ENCODE results near the gene HEG1.
A peak's percentile ranks its signal among the peaks of the same experiment; 100 is the strongest.

The HEG1 gene

DNA sequence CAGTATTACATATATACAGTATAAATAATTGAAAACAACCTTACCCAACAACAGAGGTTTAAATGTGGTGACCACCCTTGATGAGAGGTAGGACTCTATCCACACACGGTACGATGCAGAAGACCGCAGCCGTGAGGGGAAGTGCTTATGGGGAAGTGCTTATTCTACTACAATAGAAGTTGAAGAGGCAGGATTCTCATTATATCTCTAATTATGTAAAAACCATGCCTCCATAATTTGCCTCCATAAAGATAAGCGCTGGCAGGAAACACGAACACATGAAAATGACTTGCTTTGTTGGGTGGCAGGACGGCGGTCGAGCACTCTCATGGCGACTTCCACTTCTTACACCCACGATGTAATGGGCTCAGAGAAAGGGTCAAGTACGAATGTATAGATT is 114.0 kb downstream of the HEG1 start:
- DNase-seq = no peak

DNA sequence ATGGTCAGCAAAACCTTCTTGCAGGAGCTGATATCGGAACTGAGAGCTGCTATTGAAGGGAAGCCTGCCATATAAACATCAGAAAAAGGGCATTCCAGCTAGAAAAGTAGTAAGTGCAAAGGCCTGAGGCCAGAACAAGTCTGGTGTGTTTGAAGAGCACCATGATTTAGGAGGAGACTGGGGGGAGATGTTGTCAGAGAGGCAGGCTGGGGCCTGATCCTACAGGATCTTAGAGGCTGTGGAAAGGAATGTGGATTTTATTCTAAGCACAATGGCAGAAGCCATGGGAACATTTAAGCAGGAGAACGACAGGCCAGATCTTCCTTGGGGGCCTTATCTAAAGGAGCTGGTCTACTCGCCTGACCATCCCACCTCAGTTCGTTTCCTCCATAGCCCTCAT is 116.1 kb downstream of the HEG1 start:
- no peak for DNase-seq

DNA sequence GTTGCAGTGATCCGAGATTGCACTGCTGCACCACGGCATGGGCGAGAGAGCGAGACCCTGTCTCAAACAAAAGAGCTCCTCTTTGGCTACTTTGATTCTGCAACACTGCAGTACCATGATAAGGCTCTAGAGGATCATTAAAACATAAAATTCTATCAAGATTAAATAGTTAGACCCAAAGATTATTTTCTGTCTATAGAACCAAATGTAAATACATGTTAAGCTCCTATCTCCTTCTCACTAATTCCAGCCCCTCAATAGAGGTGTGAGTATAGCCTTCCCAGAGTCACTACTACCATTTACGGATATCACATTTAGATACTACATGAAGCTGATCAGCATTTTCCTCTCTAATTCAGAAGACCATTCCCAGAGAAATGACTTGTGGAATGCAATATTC is 116.9 kb downstream of the HEG1 start:
- DNase-seq = no peak

GRCh38 chr3:124937049-124937448 is 118.7 kb downstream of the HEG1 start:
- DNase-seq = no peak

DNA sequence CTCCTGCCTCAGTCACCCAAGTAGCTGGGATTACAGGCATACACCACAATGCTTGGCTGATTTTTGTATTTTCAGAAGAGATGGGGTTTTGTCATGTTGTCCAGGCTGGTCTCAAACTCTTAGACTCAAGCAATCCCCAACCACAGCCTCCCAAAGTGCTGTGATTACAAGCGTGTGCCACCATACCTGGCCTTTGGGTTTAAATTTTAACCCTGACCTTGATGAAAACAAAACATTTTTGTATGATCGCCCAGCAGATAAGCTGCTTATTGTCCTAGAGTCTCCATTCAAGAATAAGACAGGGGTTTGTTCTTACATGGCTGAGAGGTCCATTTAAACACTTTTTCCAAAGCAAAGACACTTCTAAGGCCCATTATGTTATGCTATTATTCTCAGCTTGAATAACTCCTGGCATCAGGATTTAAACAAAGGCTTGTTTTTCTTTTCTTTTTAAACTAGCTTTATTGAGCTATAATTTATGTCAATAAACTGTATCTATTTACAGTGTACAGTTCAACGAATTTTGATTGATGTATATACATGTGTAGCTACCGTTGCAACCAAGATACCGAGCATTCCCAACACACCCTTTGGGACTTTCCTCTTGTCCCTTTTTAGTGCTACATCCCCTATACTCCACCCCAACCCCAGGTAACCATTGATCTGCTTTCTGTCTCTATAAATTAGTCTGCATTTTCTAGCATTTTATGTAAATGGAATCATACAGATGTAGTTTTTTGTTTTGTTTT is 119.8 kb downstream of the HEG1 start:
- no peak for DNase-seq

DNA sequence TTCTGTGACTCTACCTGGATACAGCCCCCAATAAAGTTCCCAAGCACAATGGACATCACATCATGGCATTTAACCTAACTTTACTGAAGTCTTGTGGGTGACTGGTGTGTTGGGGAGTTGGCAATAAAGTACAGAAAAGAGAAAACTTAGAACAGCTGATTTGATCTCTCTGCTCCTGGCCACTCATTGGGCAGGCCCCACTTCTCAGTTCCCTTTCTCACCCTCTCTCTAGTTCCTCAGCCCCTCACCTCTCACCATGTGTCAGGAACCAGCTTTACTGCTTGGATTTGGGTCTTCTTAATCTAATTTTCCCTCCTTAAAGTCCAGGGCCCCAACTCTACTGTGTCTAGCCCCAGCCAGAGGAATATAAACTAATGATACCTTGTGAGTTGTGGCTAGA is 120.5 kb downstream of the HEG1 start:
- no peak for DNase-seq

DNA sequence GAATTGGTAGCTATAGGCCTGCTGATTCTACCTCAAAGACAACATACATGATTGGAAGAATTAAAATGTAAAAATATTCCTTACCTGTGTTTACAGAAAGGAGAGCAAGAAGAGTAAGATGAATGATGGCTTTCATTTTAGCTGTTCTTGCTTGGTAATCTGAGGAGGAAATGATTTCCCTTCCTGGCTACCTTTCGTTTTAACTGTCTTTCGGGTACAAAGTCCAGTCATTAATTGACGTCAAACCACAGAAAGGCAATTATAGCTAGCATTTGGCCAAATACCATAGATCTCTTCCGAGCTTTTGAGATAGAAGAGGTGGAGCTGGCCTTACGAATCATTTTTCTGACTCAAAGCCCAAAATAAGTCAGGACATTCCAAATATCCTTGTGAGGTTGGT is 121.2 kb downstream of the HEG1 start, which contains the start of gene MUC13:
MUC13 (minus strand) TSS at position 175 of the 400 bp plus-strand sequence; CDS start at position 136, 39 bp downstream.
- no peak for DNase-seq

- DNase-seq = peak; percentile 75 to 81
Measured at GRCh38 chr3:124928333-124929202, 127.2 kb downstream of the HEG1 start.

DNA sequence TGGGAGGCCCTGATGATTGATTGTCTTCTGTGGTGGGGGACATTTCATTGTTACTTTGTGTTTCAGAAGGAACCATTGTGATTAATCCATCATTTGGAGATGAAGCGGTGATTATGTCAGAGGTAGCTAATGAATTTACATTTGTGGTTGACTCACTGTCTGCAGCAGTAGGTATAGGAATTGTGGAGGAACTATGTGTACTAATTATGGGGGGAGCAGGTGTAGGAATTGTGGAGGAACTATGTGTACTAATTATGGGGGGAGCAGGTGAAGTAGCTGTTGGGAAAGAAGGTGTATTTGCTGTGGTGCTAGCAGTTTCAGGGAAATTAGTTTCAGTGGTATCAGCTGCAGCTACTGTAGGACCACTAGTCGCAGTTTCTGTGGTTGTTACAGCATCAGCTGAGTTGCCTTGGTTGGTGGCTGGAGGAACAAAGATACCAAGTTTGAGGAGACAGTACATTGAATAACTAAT is 128.2 kb downstream of the HEG1 start:
- DNase-seq = no peak

- DNase-seq = no peak
Measured at GRCh38 chr3:124926426-124927101, 129.2 kb downstream of the HEG1 start.

DNA sequence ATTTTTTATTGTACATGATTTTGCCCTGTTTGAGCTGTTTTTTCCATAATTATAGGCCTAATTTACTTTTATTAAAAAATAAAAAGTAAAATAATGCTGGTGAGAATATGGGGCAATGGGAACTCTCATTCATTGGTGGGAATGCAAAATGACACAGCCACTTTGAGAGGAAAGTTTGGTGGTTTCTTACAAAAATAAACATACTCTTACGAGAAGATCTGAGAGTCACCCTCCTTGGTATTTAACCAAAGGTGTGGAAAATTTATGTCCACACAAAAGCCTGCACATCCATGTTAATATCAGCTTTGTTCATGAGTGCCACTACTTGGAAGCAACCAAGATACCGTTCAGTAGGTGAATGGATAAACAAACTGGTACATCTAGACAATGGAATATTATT is 131.1 kb downstream of the HEG1 start:
- no peak for DNase-seq

GRCh38 chr3:124923833-124924232 is 132.0 kb downstream of the HEG1 start:
- no peak for DNase-seq

DNA sequence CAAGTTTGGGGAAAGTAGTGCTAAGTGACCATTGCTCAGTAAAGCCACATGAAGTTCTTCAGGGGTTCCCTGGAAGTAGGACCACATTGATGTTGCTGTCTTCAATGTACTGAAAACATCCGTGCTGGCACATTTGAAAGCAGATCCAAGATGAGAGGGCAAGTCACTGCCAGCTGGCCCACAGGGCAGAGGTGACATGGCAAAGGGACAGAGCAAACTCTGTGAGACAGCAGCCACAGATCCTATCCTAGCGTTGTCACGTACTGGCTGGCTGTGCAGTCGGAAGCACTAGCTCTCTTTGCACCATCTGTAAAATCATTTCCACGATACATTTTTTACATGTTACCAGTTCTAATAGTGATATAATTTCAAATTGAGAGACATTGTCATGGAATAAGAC is 135.1 kb downstream of the HEG1 start:
- DNase-seq = no peak

DNA sequence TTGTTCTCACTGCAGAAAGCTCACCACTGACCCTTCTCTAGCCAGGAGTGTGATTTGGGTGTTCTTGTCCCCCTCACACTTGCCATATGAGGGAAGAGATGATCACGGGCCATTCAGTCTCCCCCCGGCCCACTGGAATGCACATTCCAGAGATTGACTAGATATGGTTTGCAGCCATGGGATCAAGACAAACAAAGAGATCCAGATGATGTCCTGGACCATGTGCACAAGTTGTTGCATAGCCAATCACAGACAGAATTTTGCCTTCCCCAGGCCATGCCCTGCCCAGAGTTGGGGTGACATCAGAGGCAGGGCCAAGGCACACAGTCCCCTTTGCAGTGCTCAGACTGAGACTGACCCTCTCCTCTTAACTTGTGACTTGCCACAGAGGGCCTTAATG is 136.0 kb downstream of the HEG1 start:
- DNase-seq = no peak

DNA sequence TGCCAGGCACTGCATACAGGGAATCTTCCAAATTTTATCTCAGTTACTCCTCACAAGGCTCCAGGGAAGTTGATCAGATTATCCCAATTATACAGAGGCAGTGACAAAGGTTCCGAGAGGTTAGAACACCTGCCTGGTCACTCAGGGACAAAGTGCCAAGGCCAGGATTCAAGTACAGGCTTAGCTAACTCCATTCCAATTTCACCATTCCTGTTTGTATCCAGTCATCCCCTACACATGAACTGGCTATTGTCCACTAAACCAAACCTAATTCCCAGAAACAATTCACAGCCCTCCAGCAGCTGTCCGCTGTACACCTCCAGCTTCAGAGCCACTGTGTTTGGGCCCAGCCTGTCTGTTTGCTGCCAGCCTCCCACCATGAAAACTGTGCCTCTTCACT is 137.3 kb downstream of the HEG1 start:
- no peak for DNase-seq

DNA sequence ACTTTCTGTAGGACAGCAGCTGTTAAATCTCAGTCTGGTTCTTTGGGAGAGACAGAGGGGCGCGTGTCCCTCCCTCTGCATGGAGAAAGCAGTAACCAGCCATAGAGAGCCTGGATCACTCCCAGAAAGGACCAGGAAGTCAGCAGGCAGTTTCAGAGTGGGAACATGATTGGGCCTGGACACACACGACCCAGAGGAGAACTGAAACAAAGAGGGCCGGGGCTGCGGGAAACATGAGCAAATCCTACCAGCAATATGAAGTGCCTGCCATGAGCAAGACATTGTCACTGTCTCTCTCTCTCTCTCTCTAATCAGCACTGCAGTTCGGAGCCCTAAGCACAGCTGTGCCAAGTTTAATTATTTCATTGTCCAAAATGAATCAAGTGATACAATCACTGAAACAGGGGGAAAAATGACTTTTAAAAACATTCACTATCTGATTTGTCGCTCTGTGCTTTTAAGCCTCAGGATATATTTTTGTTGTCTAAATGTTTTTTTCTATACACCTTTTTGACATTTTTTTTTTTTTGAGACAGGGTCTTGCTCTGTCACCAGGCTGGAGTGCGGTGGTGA is 138.9 kb downstream of the HEG1 start:
- DNase-seq = no peak
